Measurements from ENCODE around the gene MTERF1. TPM values are rescaled to one million over a fixed set of nuclear protein-coding genes. Genes with fewer than 3 reads are reported as not detected.

The MTERF1 gene
- polyA plus RNA-seq, 1 of the 3 experiments (the other 2 are of a cell fraction): 6.1 TPM

- Histone ChIP-seq H3K27ac (ENCODE audit: low read depth in 2 of 2, low read length in 1 of 2) (no peak overlapping the region), H3K36me3 (replicated peaks in 1 of 2; ENCODE audit: control insufficient read depth in 1 of 2, insufficient read depth in 2 of 2, low read length in 1 of 2) (peaks cover 0 to 4% of the 10 kb centered on the region in 2 experiments), H3F3A (replicated peaks; ENCODE audit: insufficient read depth) (peaks cover 4% of the 10 kb centered on the region), H3K4me3 (ENCODE audit: low read depth in 2 of 2, low read length in 1 of 2) (no peak overlapping the region), H4K20me1 (ENCODE audit: insufficient read depth) (no peaks in the 10 kb centered on the region), H3K79me2 (ENCODE audit: insufficient read depth) (no peaks in the 10 kb centered on the region), H3K4me1 (ENCODE audit: control insufficient read depth in 1 of 2, insufficient read depth in 2 of 2, low read depth in 1 of 2, low read length in 1 of 2) (no peaks in the 10 kb centered on the region; a peak in 2 of 4 replicates), H3K4me2 (no peak overlapping the region), H2AFZ (ENCODE audit: low read depth) (no peak overlapping the region), H3K9me2 (no peaks in the 10 kb centered on the region), H3K9ac (no peak overlapping the region), H3K9me3 (no peaks in the 10 kb centered on the region), H3K27me3 (ENCODE audit: insufficient read depth) (no peaks in the 10 kb centered on the region)
- ChIA-PET CTCF (interaction anchor here (0.6 to 2.6 kb wide), 3 partner anchors 17 to 33 kb away, joined by 3 to 9 read pairs (median 6); partner anchors contain the start of gene MTERF1), POLR2A (no interaction called here)
- TF ChIP-seq IRF3 (IDR thresholded peaks at IDR 0.05; ENCODE audit: low read depth, low read length) (no peak), NFIC (IDR thresholded peaks at IDR 0.05; ENCODE audit: borderline replicate concordance) (no peak), FOXJ3 (CRISPR knock-in tag; IDR thresholded peaks at IDR 0.05) (no peak), CTCF (IDR thresholded peaks at IDR 0.05) (no peak), GABPA (IDR thresholded peaks at IDR 0.05; ENCODE audit: low read depth) (no peak)
- no peak for DNase-seq
- 85% methylated on average over 4 of the region's 4 CpGs for WGBS (ENCODE audit: low lambda C conversion rate)
Observed at GRCh38 chr7:91847231-91847630, 33.3 kb downstream of the MTERF1 start.

- H4K20me1 ChIP-seq (ENCODE audit: insufficient read depth): no peaks in the 10 kb centered on the region
- H2AFZ ChIP-seq (ENCODE audit: low read depth): no peak overlapping the region
- no peak overlapping the region for H3K4me3 ChIP-seq (ENCODE audit: low read depth in 2 of 2, low read length in 1 of 2)
- no peaks in the 10 kb centered on the region for H3K79me2 ChIP-seq (ENCODE audit: insufficient read depth)
- H3F3A ChIP-seq (replicated peaks; ENCODE audit: insufficient read depth): peaks cover 4% of the 10 kb centered on the region
- peaks cover 0 to 4% of the 10 kb centered on the region in 2 experiments for H3K36me3 ChIP-seq (replicated peaks in 1 of 2; ENCODE audit: control insufficient read depth in 1 of 2, insufficient read depth in 2 of 2, low read length in 1 of 2)
- ChIA-PET POLR2A (no interaction called here), CTCF (interaction anchor here (0.6 to 2.6 kb wide), 3 partner anchors 16 to 34 kb away, joined by 3 to 9 read pairs (median 6); partner anchors contain the start of gene MTERF1)
- DNase-seq: no peak
- H3K27ac ChIP-seq (ENCODE audit: low read depth in 2 of 2, low read length in 1 of 2): no peak overlapping the region
- no peaks in the 10 kb centered on the region for H3K9me3 ChIP-seq
- no peaks in the 10 kb centered on the region for H3K27me3 ChIP-seq (ENCODE audit: insufficient read depth)
- H3K4me2 ChIP-seq: no peak overlapping the region
- TF ChIP-seq EZH2phosphoT487 (IDR thresholded peaks at IDR 0.05; ENCODE audit: borderline replicate concordance, low read depth): no peak
- TF ChIP-seq NFIC (IDR thresholded peaks at IDR 0.05; ENCODE audit: borderline replicate concordance): peak; percentile 11; the same call in 1 of the 2 replicates
- H3K4me1 ChIP-seq (ENCODE audit: control insufficient read depth in 1 of 2, insufficient read depth in 2 of 2, low read depth in 1 of 2, low read length in 1 of 2): no peaks in the 10 kb centered on the region; a peak in 2 of 4 replicates
- H3K9me2 ChIP-seq: no peaks in the 10 kb centered on the region
- H3K9ac ChIP-seq: no peak overlapping the region
Observed at GRCh38 chr7:91846436-91846835, 34.1 kb downstream of the MTERF1 start.

GRCh38 chr7:91843831-91844230 lies 36.7 kb downstream of the MTERF1 start:
- H3K9me2 ChIP-seq: no peaks in the 10 kb centered on the region
- 70% methylated on average over 2 of the region's 2 CpGs for WGBS (ENCODE audit: low lambda C conversion rate)
- H4K20me1 ChIP-seq (ENCODE audit: insufficient read depth): no peaks in the 10 kb centered on the region
- no peak overlapping the region for H3K4me2 ChIP-seq
- H3F3A ChIP-seq (replicated peaks; ENCODE audit: insufficient read depth): peaks cover 7% of the 10 kb centered on the region
- no peak overlapping the region for H3K9ac ChIP-seq
- DNase-seq: no peak
- H2AFZ ChIP-seq (ENCODE audit: low read depth): no peak overlapping the region
- no peak overlapping the region for H3K27ac ChIP-seq (ENCODE audit: low read depth in 2 of 2, low read length in 1 of 2)
- H3K4me3 ChIP-seq (ENCODE audit: low read depth in 2 of 2, low read length in 1 of 2): no peak overlapping the region
- H3K9me3 ChIP-seq: no peaks in the 10 kb centered on the region
- H3K4me1 ChIP-seq (ENCODE audit: control insufficient read depth in 1 of 2, insufficient read depth in 2 of 2, low read depth in 1 of 2, low read length in 1 of 2): no peaks in the 10 kb centered on the region; a peak in 2 of 4 replicates
- H3K36me3 ChIP-seq (replicated peaks in 1 of 2; ENCODE audit: control insufficient read depth in 1 of 2, insufficient read depth in 2 of 2, low read length in 1 of 2): peaks cover 0 to 4% of the 10 kb centered on the region in 2 experiments
- POLR2A ChIA-PET: no interaction called here
- CTCF ChIA-PET: interaction anchor here (0.6 to 5.0 kb wide), 3 partner anchors 13 to 290 kb away, joined by 3 to 23 read pairs (median 8); partner anchors contain the start of genes CYP51A1 and MTERF1
- H3K79me2 ChIP-seq (ENCODE audit: insufficient read depth): no peaks in the 10 kb centered on the region
- no peaks in the 10 kb centered on the region for H3K27me3 ChIP-seq (ENCODE audit: insufficient read depth)
- TF ChIP-seq TEAD4 (IDR thresholded peaks at IDR 0.05; ENCODE audit: borderline replicate concordance, insufficient read depth) (no peak), SIN3A (IDR thresholded peaks at IDR 0.05; ENCODE audit: borderline replicate concordance, low read depth, low read length) (no peak), NFIC (IDR thresholded peaks at IDR 0.05; ENCODE audit: borderline replicate concordance) (no peak), REST (IDR thresholded peaks at IDR 0.05; ENCODE audit: low read depth, low read length) (no peak), YY1 (IDR thresholded peaks at IDR 0.05; ENCODE audit: low read depth) (no peak), MEF2A (IDR thresholded peaks at IDR 0.05; ENCODE audit: borderline replicate concordance, low read depth) (no peak), GATA2 (CRISPR knock-in tag; IDR thresholded peaks at IDR 0.05) (no peak), CHD2 (IDR thresholded peaks at IDR 0.05; ENCODE audit: low read length, partially characterized antibody) (no peak), EZH2phosphoT487 (IDR thresholded peaks at IDR 0.05; ENCODE audit: borderline replicate concordance, low read depth) (no peak), NRF1 (IDR thresholded peaks at IDR 0.05; ENCODE audit: low read depth, low read length) (no peak)
